Measurements from ENCODE around the gene CTTN. TPM values are rescaled to one million over a fixed set of nuclear protein-coding genes. Genes with fewer than 3 reads are reported as not detected.

CTTN gene
- total RNA-seq, 1 experiment from 2014 or later: 503 TPM

DNA sequence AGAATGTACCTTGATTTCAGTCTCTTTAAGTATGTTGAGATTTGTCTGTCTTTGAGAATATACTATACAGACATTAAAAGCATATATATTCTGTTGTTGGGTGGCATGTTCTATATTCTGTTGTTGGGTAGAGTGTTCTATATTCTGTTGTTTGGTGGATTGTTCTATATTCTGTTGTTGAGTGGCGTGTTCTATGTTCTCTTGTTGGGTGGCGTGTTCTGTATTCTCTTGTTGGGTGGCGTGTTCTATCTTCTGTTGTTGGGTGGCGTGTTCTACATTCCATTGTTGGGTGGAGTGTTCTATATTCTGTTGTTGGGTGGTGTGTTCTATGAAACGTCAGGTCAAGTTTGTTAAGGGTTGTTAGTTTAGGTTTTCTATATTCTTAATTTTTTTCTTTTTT is 27.1 kb upstream of the CTTN start:
- H3K27me3 ChIP-seq (ENCODE audit: control insufficient read depth, insufficient read depth, low read length): no peaks in the 10 kb centered on the region
- TF ChIP-seq CTCF (IDR thresholded peaks at IDR 0.05) (no peak), REST (IDR thresholded peaks at IDR 0.05; ENCODE audit: insufficient read depth in 1 of 2, low read depth in 2 of 2, low read length in 1 of 2) (no peak), SIN3A (IDR thresholded peaks at IDR 0.05; ENCODE audit: borderline replicate concordance, insufficient read depth, low read depth, low read length) (no peak), POLR2AphosphoS5 (IDR thresholded peaks at IDR 0.05; ENCODE audit: low read depth, low read length) (no peak)
- no peak overlapping the region for H3K27ac ChIP-seq (ENCODE audit: low read length)
- ChIA-PET POLR2A (no interaction called here), CTCF (no interaction called here)
- intact Hi-C loops (cut with micrococcal nuclease; ENCODE audit: unreplicated experiment) (no loop called here), in situ Hi-C loops (cut with HindIII; ENCODE audit: low pct_unique_long_range_greater_than_20kb, low sequenced_read_pairs) (no loop called here)
- H3K4me1 ChIP-seq (ENCODE audit: control insufficient read depth, insufficient read depth, low read length): no peaks in the 10 kb centered on the region
- ATAC-seq (no peak), DNase-seq (ENCODE audit: low read depth, low spot score) (no peak)
- H3K36me3 ChIP-seq (ENCODE audit: control insufficient read depth, insufficient read depth, low read length): peaks cover 14% of the 10 kb centered on the region
- H3K9me3 ChIP-seq (ENCODE audit: control insufficient read depth, insufficient read depth, low read depth, low read length): no peaks in the 10 kb centered on the region
- no TSS peak for BruUV-seq (replicated peaks)
- no peak overlapping the region for H3K4me3 ChIP-seq (ENCODE audit: low read depth in 2 of 2, low read length in 2 of 2)

- intact Hi-C loops (cut with micrococcal nuclease; ENCODE audit: unreplicated experiment): no loop called here
- H3K9me3 ChIP-seq (ENCODE audit: control insufficient read depth, insufficient read depth, low read depth, low read length): no peaks in the 10 kb centered on the region
- DNase-seq (ENCODE audit: low read depth, low spot score) (no peak), ATAC-seq (no peak)
- H3K27ac ChIP-seq (ENCODE audit: low read length): no peak overlapping the region
- POLR2A ChIA-PET: no interaction called here
- no peaks in the 10 kb centered on the region for H3K4me1 ChIP-seq (ENCODE audit: control insufficient read depth, insufficient read depth, low read length)
- in situ Hi-C loops (cut with HindIII; ENCODE audit: low pct_unique_long_range_greater_than_20kb, low sequenced_read_pairs): no loop called here
- no TSS peak for BruUV-seq (replicated peaks)
- H3K36me3 ChIP-seq (ENCODE audit: control insufficient read depth, insufficient read depth, low read length): peaks cover 12% of the 10 kb centered on the region
- TF ChIP-seq REST (IDR thresholded peaks at IDR 0.05; ENCODE audit: insufficient read depth in 1 of 2, low read depth in 2 of 2, low read length in 1 of 2) (no peak), SIN3A (IDR thresholded peaks at IDR 0.05; ENCODE audit: borderline replicate concordance, insufficient read depth, low read depth, low read length) (no peak), POLR2AphosphoS5 (IDR thresholded peaks at IDR 0.05; ENCODE audit: low read depth, low read length) (no peak), CTCF (IDR thresholded peaks at IDR 0.05) (no peak), TCF7L2 (IDR thresholded peaks at IDR 0.05; ENCODE audit: low read depth, low read length) (no peak)
- CTCF ChIA-PET: no interaction called here
- no peak overlapping the region for H3K4me3 ChIP-seq (ENCODE audit: low read depth in 2 of 2, low read length in 2 of 2)
- no peaks in the 10 kb centered on the region for H3K27me3 ChIP-seq (ENCODE audit: control insufficient read depth, insufficient read depth, low read length)
Observed at GRCh38 chr11:70372076-70372475, 26.3 kb upstream of the CTTN start.

All from Panc1 (cell line).